Neural progenitor cell (in vitro differentiated cells): ENCODE measurements around the gene EXOC3L2. TPM values are rescaled to one million over a fixed set of nuclear protein-coding genes. Genes with fewer than 3 reads are reported as not detected.

Source experiments
- DNase-seq: peaks from one replicate; pipeline ENCODE4 v3.0.0-alpha.2; 2016; ENCODE audit warnings: low spot score
- H2AFZ ChIP-seq: fragments of 200-600 bp; sonication (generic); replicated peaks from 2 replicates; pipeline ENCODE4 v1.6.1; 2016; ENCODE audit warnings: antibody characterized with exemption
- H3F3A ChIP-seq: fragments of 200-600 bp; sonication (generic); 2 replicates; pipeline ENCODE4 v1.6.1; 2016; ENCODE audit warnings: antibody characterized with exemption, low read depth
- H3K27ac ChIP-seq: fragments of 200-600 bp; sonication (generic); 2 replicates; pipeline ENCODE4 v1.5.1; 2016; ENCODE audit warnings: mild to moderate bottlenecking
- H3K27me3 ChIP-seq: fragments of 200-600 bp; sonication (generic); 2 replicates; pipeline ENCODE4 v1.6.1; 2016; ENCODE audit warnings: mild to moderate bottlenecking, moderate library complexity
- H3K36me3 ChIP-seq: fragments of 200-600 bp; sonication (generic); 2 replicates; pipeline ENCODE4 v1.5.1; 2016
- H3K4me1 ChIP-seq: fragments of 200-600 bp; sonication (generic); 2 replicates; pipeline ENCODE4 v1.6.1; 2016; ENCODE audit warnings: mixed run types
- H3K4me2 ChIP-seq: fragments of 200-600 bp; sonication (generic); 2 replicates; pipeline ENCODE4 v1.6.1; 2016
- H3K4me3 ChIP-seq: fragments of 200-600 bp; sonication (generic); 2 replicates; pipeline ENCODE4 v1.5.1; 2016
- H3K79me2 ChIP-seq: fragments of 200-600 bp; sonication (generic); 2 replicates; pipeline ENCODE4 v1.6.1; 2016; ENCODE audit warnings: low read depth
- H3K9ac ChIP-seq: fragments of 200-600 bp; sonication (generic); 2 replicates; pipeline ENCODE4 v1.6.1; 2016
- H3K9me3 ChIP-seq: fragments of 200-600 bp; sonication (generic); 2 replicates; pipeline ENCODE4 v1.5.1; 2016; ENCODE audit warnings: low read depth
- H4K20me1 ChIP-seq: fragments of 200-600 bp; sonication (generic); 2 replicates; pipeline ENCODE4 v1.6.1; 2016; ENCODE audit warnings: low read depth
- H3K27ac Mint-ChIP-seq: 3 replicates; pipeline ENCODE4 v1.8.0; 2021; ENCODE audit warnings: mixed read lengths
- H3K27me3 Mint-ChIP-seq: 2 replicates; pipeline ENCODE4 v1.8.0; 2022; ENCODE audit warnings: low read depth, mild to moderate bottlenecking, inconsistent platforms, moderate library complexity, mixed read lengths; ENCODE audit not compliant: insufficient read depth
- H3K36me3 Mint-ChIP-seq: 3 replicates; pipeline ENCODE4 v1.8.0; 2021; ENCODE audit warnings: mixed read lengths
- H3K4me1 Mint-ChIP-seq: 3 replicates; pipeline ENCODE4 v1.8.0; 2021; ENCODE audit warnings: mixed read lengths
- H3K4me3 Mint-ChIP-seq: 3 replicates; pipeline ENCODE4 v1.8.0; 2021; ENCODE audit warnings: mild to moderate bottlenecking, moderate library complexity, mixed read lengths
- H3K9me3 Mint-ChIP-seq: 3 replicates; pipeline ENCODE4 v1.8.0; 2020; ENCODE audit warnings: mixed read lengths
- CTCF ChIP-seq: fragments of 200-600 bp; sonication (generic); IDR thresholded peaks from 2 replicates; pipeline ENCODE4 v1.5.1; 2017; ENCODE audit warnings: antibody characterized with exemption, mild to moderate bottlenecking
- EZH2 ChIP-seq: fragments of 200-600 bp; sonication (generic); IDR thresholded peaks from 2 replicates; pipeline ENCODE4 v1.6.1; 2017; ENCODE audit warnings: antibody characterized with exemption, mild to moderate bottlenecking, moderate library complexity
- EZH2phosphoT487 ChIP-seq: fragments of 200-600 bp; sonication (generic); IDR thresholded peaks from 2 replicates; pipeline ENCODE4 v1.6.1; 2017; ENCODE audit warnings: antibody characterized with exemption
- total RNA-seq: library from RNA; depleted of rRNA; stranded (reverse); fragments of >200 nt; gene quantifications from 2 replicates; pipeline ENCODE4 v1.2.3, GENCODE V29; 2015; ENCODE audit warnings: low replicate concordance

The EXOC3L2 gene
- total RNA-seq, 1 donor from 2014 or later, result not detected

- peaks cover 2% of the 10 kb centered on the region for H3K27me3 Mint-ChIP-seq
- no peak overlapping the region for H3K4me2 ChIP-seq
- H3K27me3 ChIP-seq, result no peaks in the 10 kb centered on the region
- peaks cover 8% of the 10 kb centered on the region for H3K36me3 Mint-ChIP-seq
- TF ChIP-seq EZH2 (no peak), CTCF (no peak), EZH2phosphoT487 (no peak)
- H3K79me2 ChIP-seq, result no peaks in the 10 kb centered on the region
- H3K27ac Mint-ChIP-seq, result no peak overlapping the region
- H3K27ac ChIP-seq, result no peak overlapping the region
- H3K4me3 ChIP-seq, result no peak overlapping the region
- H2AFZ ChIP-seq, result no peak overlapping the region
- H3K4me1 ChIP-seq, result no peaks in the 10 kb centered on the region
- no peak for DNase-seq
- no peaks in the 10 kb centered on the region for H3F3A ChIP-seq
- H3K9ac ChIP-seq, result no peak overlapping the region
- H3K9me3 Mint-ChIP-seq, result no peaks in the 10 kb centered on the region
- peaks cover 26% of the 10 kb centered on the region for H4K20me1 ChIP-seq
- H3K36me3 ChIP-seq, result no peaks in the 10 kb centered on the region
- no peaks in the 10 kb centered on the region for H3K9me3 ChIP-seq
- H3K4me3 Mint-ChIP-seq, result no peak overlapping the region
- H3K4me1 Mint-ChIP-seq, result peaks cover 3% of the 10 kb centered on the region
These were observed 20.2 kb upstream of the EXOC3L2 start for GRCh38 chr19:45265375-45265774.

GRCh38 chr19:45264781-45265317, 19.6 kb upstream of the EXOC3L2 start:
- Histone ChIP-seq H2AFZ (no peak overlapping the region), H3K9ac (no peak overlapping the region), H3F3A (no peaks in the 10 kb centered on the region), H4K20me1 (peaks cover 29% of the 10 kb centered on the region), H3K4me3 (no peak overlapping the region), H3K36me3 (no peaks in the 10 kb centered on the region), H3K79me2 (no peaks in the 10 kb centered on the region), H3K9me3 (no peaks in the 10 kb centered on the region), H3K4me2 (no peak overlapping the region), H3K27ac (no peak overlapping the region), H3K27me3 (no peaks in the 10 kb centered on the region), H3K4me1 (no peaks in the 10 kb centered on the region)
- Mint-ChIP-seq H3K4me1 (peaks cover 3% of the 10 kb centered on the region), H3K27ac (no peak overlapping the region), H3K36me3 (peaks cover 7% of the 10 kb centered on the region), H3K9me3 (no peaks in the 10 kb centered on the region), H3K27me3 (peaks cover 2% of the 10 kb centered on the region), H3K4me3 (no peak overlapping the region)
- no peak for DNase-seq
- TF ChIP-seq EZH2, result no peak
- no peak for TF ChIP-seq EZH2phosphoT487
- TF ChIP-seq CTCF, result no peak

- Histone ChIP-seq H4K20me1 (peaks cover 41% of the 10 kb centered on the region), H3K4me3 (no peak overlapping the region), H3K4me2 (no peak overlapping the region), H3K4me1 (no peaks in the 10 kb centered on the region), H3K27ac (no peak overlapping the region), H3K79me2 (no peaks in the 10 kb centered on the region), H3K36me3 (no peaks in the 10 kb centered on the region), H3K9me3 (no peaks in the 10 kb centered on the region), H3K27me3 (no peaks in the 10 kb centered on the region), H3K9ac (no peak overlapping the region), H3F3A (no peaks in the 10 kb centered on the region), H2AFZ (no peak overlapping the region)
- Mint-ChIP-seq H3K9me3 (no peaks in the 10 kb centered on the region), H3K27me3 (peaks cover 2% of the 10 kb centered on the region), H3K4me3 (no peak overlapping the region), H3K27ac (no peak overlapping the region), H3K4me1 (peaks cover 3% of the 10 kb centered on the region), H3K36me3 (peaks cover 5% of the 10 kb centered on the region)
- no peak for TF ChIP-seq EZH2phosphoT487
- no peak for TF ChIP-seq EZH2
- no peak for TF ChIP-seq CTCF
- no peak for DNase-seq
These were observed 17.8 kb upstream of the EXOC3L2 start for GRCh38 chr19:45263013-45263412.
